ENCODE measurements around the gene SDC4. TPM values are rescaled to one million over a fixed set of nuclear protein-coding genes. Genes with fewer than 3 reads are reported as not detected.
A peak's percentile ranks its signal among the peaks of the same experiment; 100 is the strongest.

SDC4 gene
- total RNA-seq, 1 experiment from 2014 or later = 114 TPM

DNA sequence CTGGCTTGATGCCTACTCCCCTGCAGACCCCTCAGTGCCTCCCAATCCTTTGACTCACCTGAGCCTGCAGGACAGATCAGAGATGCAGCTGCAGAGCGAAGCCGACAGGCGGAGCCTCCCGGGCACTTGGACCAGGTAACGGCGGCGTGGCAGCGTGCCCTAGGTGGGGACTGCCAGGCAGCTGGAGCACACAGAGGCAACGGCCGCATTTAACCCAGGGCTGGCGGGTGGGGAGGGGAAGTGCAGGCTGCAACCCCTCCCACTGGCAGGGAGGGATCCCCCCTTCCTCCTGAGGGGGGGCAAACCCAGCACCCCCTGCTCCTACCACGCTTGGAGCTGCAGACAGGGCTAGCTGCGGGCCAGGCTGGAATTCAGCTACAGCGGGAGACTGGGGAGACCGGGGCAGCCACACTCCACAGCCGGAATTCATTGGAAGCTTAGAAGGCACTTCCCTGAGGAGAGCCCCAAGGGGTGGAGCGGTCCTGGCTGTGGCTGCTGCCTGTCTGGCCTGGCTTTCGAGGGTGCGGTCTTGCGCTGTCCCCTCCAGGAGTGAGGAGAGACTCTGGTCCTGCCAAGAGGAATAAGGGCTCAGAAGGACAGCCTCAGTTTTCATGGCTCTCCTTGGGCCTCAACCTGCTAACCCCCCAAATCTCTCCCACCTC, 40.0 kb downstream of the SDC4 start, which contains the start of gene MATN4:
Gene MATN4, minus strand, starts transcription at position 183 of the 662 bp plus-strand sequence. CDS start 2,717 bp downstream, outside the sequence.
- Histone ChIP-seq H3K27ac (no peak within 1 kb of the TSS), H3F3A (ENCODE audit: insufficient read depth, low read depth) (no peaks in the 10 kb centered on the region), H3K4me3 (no peak within 1 kb of the TSS), H2AFZ (no peak within 1 kb of the TSS), H3K4me2 (no peak within 1 kb of the TSS), H3K36me3 (ENCODE audit: low read depth) (no peaks in the 10 kb centered on the region), H3K27me3 (ENCODE audit: insufficient read depth, low read depth) (no peaks in the 10 kb centered on the region), H3K79me2 (ENCODE audit: low read depth) (no peaks in the 10 kb centered on the region), H4K20me1 (ENCODE audit: insufficient read depth) (no peaks in the 10 kb centered on the region), H3K9me2 (ENCODE audit: insufficient read depth) (no peaks in the 10 kb centered on the region), H3K4me1 (replicated peaks; ENCODE audit: insufficient read depth) (no peaks in the 10 kb centered on the region), H3K9me3 (ENCODE audit: insufficient read depth, low read depth) (no peaks in the 10 kb centered on the region)
- ChIA-PET CTCF (no interaction called here), POLR2A (ENCODE audit: unreplicated experiment) (interaction anchor here (0.8 kb wide), 1 partner anchor 150 kb away, joined by 6 read pairs; no protein-coding TSS in a partner anchor)
- intact Hi-C loops (cut with micrococcal nuclease; ENCODE audit: unreplicated experiment) = no loop called here
- BruUV-seq (replicated peaks) = no TSS peak
- TF ChIP-seq, protein P1, sequence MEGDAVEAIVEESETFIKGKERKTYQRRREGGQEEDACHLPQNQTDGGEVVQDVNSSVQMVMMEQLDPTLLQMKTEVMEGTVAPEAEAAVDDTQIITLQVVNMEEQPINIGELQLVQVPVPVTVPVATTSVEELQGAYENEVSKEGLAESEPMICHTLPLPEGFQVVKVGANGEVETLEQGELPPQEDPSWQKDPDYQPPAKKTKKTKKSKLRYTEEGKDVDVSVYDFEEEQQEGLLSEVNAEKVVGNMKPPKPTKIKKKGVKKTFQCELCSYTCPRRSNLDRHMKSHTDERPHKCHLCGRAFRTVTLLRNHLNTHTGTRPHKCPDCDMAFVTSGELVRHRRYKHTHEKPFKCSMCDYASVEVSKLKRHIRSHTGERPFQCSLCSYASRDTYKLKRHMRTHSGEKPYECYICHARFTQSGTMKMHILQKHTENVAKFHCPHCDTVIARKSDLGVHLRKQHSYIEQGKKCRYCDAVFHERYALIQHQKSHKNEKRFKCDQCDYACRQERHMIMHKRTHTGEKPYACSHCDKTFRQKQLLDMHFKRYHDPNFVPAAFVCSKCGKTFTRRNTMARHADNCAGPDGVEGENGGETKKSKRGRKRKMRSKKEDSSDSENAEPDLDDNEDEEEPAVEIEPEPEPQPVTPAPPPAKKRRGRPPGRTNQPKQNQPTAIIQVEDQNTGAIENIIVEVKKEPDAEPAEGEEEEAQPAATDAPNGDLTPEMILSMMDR (conservative IDR thresholded peaks at IDR 0.05) = no peak
- TF ChIP-seq EZH2 (IDR thresholded peaks at IDR 0.05; ENCODE audit: low read depth) = no peak
- DNase-seq = no peak

DNA sequence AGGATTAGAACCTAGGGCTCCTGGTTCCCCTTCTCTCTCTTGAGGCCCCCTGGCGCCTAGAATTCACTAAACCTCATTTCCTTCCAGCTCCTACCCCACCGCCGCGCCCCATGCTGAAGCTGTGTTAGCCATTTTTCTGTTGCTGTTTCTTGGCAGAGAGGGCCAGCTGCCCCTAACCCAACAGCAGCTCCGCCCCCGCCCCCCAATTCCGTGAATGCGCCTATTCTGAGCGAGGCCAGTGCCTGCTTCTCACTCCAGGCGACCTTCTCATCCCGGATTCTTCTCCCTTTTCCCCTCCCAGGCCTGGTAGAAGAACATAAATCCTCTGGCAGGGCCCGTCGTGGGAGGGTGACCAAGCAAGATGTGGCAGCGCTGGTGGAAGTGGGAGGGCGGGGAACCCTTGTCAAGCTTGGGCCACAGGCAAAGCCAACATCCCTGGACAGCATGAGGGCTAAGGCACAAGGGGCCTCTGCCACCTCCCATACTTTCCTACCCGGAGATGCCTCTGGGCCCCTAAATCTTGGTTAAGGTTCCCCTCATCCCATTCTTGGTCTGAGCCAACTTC, 41.1 kb downstream of the SDC4 start:
- ChIA-PET CTCF (no interaction called here), POLR2A (ENCODE audit: unreplicated experiment) (no interaction called here)
- no peak overlapping the region for H3K4me2 ChIP-seq
- TF ChIP-seq, protein P1 (conservative IDR thresholded peaks at IDR 0.05) = no peak
- no peak for TF ChIP-seq EZH2 (IDR thresholded peaks at IDR 0.05; ENCODE audit: low read depth)
- no peaks in the 10 kb centered on the region for H3F3A ChIP-seq (ENCODE audit: insufficient read depth, low read depth)
- DNase-seq = no peak
- no peaks in the 10 kb centered on the region for H3K9me2 ChIP-seq (ENCODE audit: insufficient read depth)
- intact Hi-C loops (cut with micrococcal nuclease; ENCODE audit: unreplicated experiment) = no loop called here
- BruUV-seq (replicated peaks) = no TSS peak
- no peaks in the 10 kb centered on the region for H3K4me1 ChIP-seq (replicated peaks; ENCODE audit: insufficient read depth)
- H3K79me2 ChIP-seq (ENCODE audit: low read depth) = no peaks in the 10 kb centered on the region
- no peaks in the 10 kb centered on the region for H3K9me3 ChIP-seq (ENCODE audit: insufficient read depth, low read depth)
- no peaks in the 10 kb centered on the region for H3K36me3 ChIP-seq (ENCODE audit: low read depth)
- H3K27me3 ChIP-seq (ENCODE audit: insufficient read depth, low read depth) = no peaks in the 10 kb centered on the region
- no peak overlapping the region for H3K27ac ChIP-seq
- H4K20me1 ChIP-seq (ENCODE audit: insufficient read depth) = no peaks in the 10 kb centered on the region
- H2AFZ ChIP-seq = no peak overlapping the region
- no peak overlapping the region for H3K4me3 ChIP-seq

DNA sequence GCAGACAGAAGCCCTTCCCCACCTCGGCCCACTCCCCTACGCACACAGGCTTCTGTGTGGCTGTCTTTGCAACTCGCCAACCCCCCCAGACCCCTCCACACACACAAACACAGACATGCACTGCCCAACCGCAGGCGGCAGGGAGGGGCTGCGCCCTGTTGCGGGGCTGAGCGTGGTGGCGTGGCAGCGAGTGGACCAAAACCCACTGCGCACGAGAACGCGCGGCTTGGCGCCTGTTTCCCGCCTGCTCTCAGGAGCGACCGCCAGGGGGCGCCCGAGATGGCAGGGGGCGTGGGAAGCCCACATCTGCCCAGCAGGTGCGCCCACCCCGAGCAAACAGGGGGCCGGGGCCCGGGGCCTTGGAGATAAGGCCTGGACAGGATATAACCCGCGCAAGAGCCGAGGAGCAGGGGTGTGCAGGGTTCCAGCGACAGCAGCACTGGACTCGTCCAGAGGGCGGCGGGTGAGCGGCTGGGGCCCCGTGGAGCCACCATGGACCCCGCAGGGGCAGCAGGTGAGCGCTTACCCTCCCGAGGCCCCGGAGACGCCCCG, 41.7 kb downstream of the SDC4 start, which contains the start of gene RBPJL:
Gene RBPJL, plus strand, starts transcription at position 410 of the 552 bp plus-strand sequence. Its CDS starts 83 bp downstream, at position 493.
- Histone ChIP-seq H3K4me1 (replicated peaks; ENCODE audit: insufficient read depth) (no peaks in the 10 kb centered on the region), H4K20me1 (ENCODE audit: insufficient read depth) (no peaks in the 10 kb centered on the region), H3K27ac (no peak within 1 kb of the TSS), H3K9me2 (ENCODE audit: insufficient read depth) (no peaks in the 10 kb centered on the region), H3K4me3 (no peak within 1 kb of the TSS), H3K27me3 (ENCODE audit: insufficient read depth, low read depth) (no peaks in the 10 kb centered on the region), H3F3A (ENCODE audit: insufficient read depth, low read depth) (no peaks in the 10 kb centered on the region), H3K4me2 (no peak within 1 kb of the TSS), H3K36me3 (ENCODE audit: low read depth) (no peaks in the 10 kb centered on the region), H3K79me2 (ENCODE audit: low read depth) (no peaks in the 10 kb centered on the region), H3K9me3 (ENCODE audit: insufficient read depth, low read depth) (no peaks in the 10 kb centered on the region), H2AFZ (no peak within 1 kb of the TSS)
- BruUV-seq (replicated peaks) = no TSS peak
- no peak for TF ChIP-seq EZH2 (IDR thresholded peaks at IDR 0.05; ENCODE audit: low read depth)
- TF ChIP-seq, protein P1 (conservative IDR thresholded peaks at IDR 0.05) = peak; percentile 79
- peak in 1 of 2 experiments; percentile 32 for DNase-seq
- CTCF ChIA-PET = no interaction called here
- POLR2A ChIA-PET (ENCODE audit: unreplicated experiment) = no interaction called here
- intact Hi-C loops (cut with micrococcal nuclease; ENCODE audit: unreplicated experiment) = no loop called here

Data from PC-9 (cell line).